Testis (tissue), 2 donors: ENCODE results near the gene CYP17A1.

ENCODE experiments used
- POLR2A ChIP-seq: fragments of 450-650 bp; IDR thresholded peaks from one replicate; pipeline ENCODE4 v1.6.1; 2017; ENCODE audit warnings: antibody characterized with exemption, mild to moderate bottlenecking, moderate library complexity
- TF ChIP-seq, protein P1 (sequence below), 3 experiments: fragments of 450-650 bp in 2 of 3; fragments of 200-600 bp in 1 of 3; sonication (generic) in 1 of 3; IDR thresholded peaks; one replicate each; pipeline ENCODE4 v1.5.1; 2016 to 2019; ENCODE audit warnings: antibody characterized with exemption in 3 of 3, mild to moderate bottlenecking in 2 of 3, moderate library complexity in 1 of 3

DNA sequence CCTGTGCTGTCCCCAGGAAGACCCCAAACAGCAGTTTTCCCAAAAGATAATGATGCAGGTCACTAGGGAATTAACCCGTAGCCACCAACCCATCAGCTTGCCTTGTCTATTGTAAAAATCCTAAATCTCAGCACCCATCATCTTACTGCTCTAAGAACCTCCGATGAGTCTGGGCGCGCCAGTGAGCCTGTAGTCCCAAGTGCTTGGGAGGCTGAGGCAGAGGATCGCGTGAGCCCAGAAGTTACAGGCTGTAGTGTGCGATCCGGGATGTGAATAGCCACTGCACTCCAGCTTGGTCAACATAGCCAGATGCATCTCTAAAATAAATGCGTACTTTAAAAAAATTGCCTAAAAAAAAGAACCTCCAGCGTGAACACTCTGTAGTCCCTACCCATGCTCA is 33.0 kb upstream of the CYP17A1 start:
- TF ChIP-seq POLR2A, result no peak
- TF ChIP-seq, protein P1, sequence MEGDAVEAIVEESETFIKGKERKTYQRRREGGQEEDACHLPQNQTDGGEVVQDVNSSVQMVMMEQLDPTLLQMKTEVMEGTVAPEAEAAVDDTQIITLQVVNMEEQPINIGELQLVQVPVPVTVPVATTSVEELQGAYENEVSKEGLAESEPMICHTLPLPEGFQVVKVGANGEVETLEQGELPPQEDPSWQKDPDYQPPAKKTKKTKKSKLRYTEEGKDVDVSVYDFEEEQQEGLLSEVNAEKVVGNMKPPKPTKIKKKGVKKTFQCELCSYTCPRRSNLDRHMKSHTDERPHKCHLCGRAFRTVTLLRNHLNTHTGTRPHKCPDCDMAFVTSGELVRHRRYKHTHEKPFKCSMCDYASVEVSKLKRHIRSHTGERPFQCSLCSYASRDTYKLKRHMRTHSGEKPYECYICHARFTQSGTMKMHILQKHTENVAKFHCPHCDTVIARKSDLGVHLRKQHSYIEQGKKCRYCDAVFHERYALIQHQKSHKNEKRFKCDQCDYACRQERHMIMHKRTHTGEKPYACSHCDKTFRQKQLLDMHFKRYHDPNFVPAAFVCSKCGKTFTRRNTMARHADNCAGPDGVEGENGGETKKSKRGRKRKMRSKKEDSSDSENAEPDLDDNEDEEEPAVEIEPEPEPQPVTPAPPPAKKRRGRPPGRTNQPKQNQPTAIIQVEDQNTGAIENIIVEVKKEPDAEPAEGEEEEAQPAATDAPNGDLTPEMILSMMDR (IDR thresholded peaks at IDR 0.05), result no peak
